HTR-8/SVneo (cell line): Measurements from ENCODE around the gene CCDC74B.
"Not testable (repeated sequence)": the region's sequence is repeated elsewhere in the genome, so short reads cannot be mapped to it uniquely, and the experiment has no call there.

Experiments
- DNase-seq: peaks from one replicate; pipeline ENCODE4 v3.0.0; 2011; ENCODE audit warnings: low spot score, mixed read lengths; ENCODE audit not compliant: insufficient read length
- FAIRE-seq: peaks from 2 replicates; lab custom pipeline; 2011; peaks lifted over from hg19 to GRCh38; lab: Jason Lieb, UNC

Gene CCDC74B

GRCh38 chr2:130129120-130129829 lies 15.6 kb downstream of the CCDC74B start, which contains the start of gene POTEF:
POTEF (minus strand) TSS chr2:130129222; CDS start chr2:130120515, 8,707 bp downstream.
- DNase-seq, FAIRE-seq: not testable (repeated sequence)

- DNase-seq, FAIRE-seq: not testable (repeated sequence)
Observed at GRCh38 chr2:130128464-130128863, 16.4 kb downstream of the CCDC74B start.

- DNase-seq, FAIRE-seq: not testable (repeated sequence)
Observed at GRCh38 chr2:130127726-130128125, 17.2 kb downstream of the CCDC74B start.

- not testable (repeated sequence) for DNase-seq, FAIRE-seq
Observed at GRCh38 chr2:130120924-130121323, 24.0 kb downstream of the CCDC74B start.

GRCh38 chr2:130102597-130103363 lies 42.1 kb downstream of the CCDC74B start:
- not testable (repeated sequence) for DNase-seq, FAIRE-seq
